Activated gamma-delta T cell treated with Interleukin-2 at 50 U/mL for 16 hours (primary cell): Measurements from ENCODE around the gene CTNNAL1.
A peak's percentile ranks its signal among the peaks of the same experiment; 100 is the strongest.
"Not testable (repeated sequence)": the region's sequence is repeated elsewhere in the genome, so short reads cannot be mapped to it uniquely, and the experiment has no call there.

Experiments used
- DNase-seq: peaks from one replicate; pipeline ENCODE4 v3.0.0-alpha.2; 2020

CTNNAL1 gene

DNA sequence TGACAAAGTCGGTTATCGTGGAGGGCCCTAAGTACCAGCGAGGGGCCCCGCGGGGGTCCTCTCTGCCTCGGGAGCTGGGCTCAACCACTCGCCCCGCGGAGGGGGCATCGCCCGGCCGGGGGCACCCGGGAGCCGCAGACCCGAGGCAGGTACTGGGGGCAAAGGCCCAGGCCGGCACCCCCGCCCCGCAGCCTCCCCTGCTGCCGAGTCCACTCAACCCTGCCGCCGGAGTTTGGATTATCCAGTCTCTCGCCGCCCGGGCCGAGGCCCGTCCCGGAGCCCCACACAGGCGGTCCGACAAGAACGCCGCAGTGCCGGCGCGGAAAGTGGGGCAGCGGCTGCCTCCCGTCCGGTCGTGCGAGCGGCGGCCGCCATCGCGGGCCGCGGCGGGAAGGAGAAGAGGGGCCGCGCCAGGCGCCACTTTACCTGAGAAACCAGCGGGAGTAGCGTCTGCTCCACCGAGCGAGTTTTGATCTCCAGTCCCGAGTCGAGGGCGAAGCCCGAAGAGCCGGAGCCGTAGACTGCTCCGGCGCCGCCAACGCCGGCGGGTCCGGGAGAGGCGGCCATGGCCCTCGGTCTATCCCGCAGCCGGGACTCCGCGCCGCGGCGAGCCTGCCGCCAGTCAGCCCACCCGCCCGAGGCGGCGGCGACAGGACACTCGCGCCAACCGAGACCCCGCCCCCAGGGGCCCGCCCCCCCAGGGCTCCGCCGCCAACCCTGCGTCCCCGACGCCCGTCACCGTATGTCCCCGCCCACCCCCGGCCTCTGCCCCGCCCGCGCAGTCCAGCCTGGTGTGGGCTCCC is at the start of gene CTNNAL1:
CTNNAL1 (minus strand) TSS at position 624 of the 803 bp plus-strand sequence; CDS start at position 567, 57 bp downstream.
- DNase-seq, result peak; percentile 86

- DNase-seq, result no peak
Observed at GRCh38 chr9:109062543-109062942, 49.2 kb upstream of the CTNNAL1 start.

DNA sequence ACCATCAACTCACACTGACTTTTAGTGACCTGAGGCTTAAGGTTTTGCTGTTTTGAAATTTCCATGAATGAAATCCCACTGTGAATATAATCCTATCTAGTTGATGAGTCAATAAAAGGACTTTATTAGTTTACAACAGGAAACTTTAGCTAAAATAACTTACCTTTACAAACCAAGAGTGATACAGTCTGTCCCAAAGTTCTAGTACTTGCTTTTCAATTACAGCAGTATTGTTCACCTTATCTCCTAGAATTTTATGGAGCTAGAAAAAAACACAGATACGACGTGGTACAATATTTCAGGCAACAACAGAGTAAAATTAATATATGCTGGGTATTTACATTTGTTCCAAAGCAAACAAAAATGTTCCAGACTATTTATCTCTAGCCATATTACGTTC is 46.9 kb upstream of the CTNNAL1 start:
- DNase-seq, result no peak

GRCh38 chr9:109053121-109053520 is 39.8 kb upstream of the CTNNAL1 start:
- DNase-seq, result not testable (repeated sequence)

- DNase-seq, result no peak
Observed at GRCh38 chr9:109052416-109052815, 39.1 kb upstream of the CTNNAL1 start.

DNA sequence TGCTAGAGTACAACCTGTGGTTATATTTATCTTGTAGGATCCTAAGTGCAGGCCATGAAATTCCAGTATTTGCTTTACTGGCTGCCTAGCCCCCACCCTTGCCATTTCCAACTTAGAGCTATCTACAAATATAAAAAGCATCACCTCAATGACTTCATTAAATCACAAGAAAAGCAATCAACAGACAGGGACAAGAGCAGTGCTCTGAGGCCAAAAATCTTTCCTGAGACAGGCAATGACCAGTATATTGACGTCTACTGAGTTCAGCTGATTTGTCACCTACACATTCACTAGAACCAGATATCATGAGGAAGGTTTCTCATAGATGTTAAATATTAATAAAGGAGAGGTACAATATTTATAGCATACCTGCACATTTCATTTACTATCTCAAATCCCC is 38.4 kb upstream of the CTNNAL1 start:
- no peak for DNase-seq

- no peak for DNase-seq
Observed at GRCh38 chr9:109050444-109050843, 37.1 kb upstream of the CTNNAL1 start.

DNA sequence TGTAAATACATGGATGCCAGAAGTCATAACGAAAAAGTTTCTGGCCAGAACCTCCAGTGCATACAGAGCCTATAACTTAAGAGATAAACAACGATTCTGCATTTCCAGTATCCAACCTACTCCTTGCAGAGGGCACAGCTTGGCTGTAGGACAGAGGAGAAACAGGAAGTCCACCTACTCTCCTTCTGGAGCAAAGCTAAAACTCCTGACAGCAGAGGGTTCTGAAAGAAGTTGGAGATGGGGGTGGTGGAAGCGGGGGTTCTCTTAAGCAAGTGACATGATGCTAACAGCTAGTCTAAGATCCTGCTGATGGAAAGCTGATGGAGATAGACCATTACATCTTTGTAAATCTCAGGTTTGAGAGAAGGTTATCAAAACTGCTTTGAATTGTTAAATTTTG is 35.5 kb upstream of the CTNNAL1 start:
- DNase-seq, result no peak

DNA sequence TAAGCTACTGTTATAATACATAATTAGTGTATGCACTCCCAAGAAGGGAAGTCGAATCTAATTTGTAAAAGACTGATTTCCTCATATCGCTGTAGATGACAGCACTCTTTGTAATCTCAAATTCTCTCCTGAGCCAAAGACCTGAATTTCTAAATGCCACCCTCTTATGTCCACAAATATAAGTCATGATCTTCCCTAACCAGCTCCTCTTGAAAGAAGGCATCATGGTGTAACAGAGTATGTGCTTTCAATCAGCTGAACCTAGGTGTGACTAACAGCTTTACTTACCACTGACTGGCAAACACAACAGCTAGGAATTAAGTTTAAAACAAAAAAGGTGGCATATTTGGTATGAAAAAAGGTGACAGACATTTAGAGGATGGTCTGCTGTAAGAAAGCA is 34.0 kb upstream of the CTNNAL1 start:
- no peak for DNase-seq

DNA sequence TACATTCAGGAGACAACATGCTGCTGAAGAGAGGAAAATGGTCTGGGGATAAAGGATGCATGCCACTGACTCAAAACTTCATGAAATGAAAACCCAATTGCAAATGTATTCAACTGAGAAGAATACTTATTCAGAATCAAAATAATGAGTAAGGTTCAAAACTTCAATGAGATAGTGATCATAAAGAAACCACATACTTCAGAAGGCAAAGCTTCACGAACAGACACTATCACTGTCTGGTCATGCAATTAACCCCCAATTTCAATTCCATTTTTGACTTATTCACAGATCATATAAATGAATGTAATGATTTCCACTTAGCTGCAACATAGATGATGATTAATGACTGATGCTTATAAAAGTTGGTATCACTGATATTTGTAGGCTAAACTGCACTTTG is 33.0 kb upstream of the CTNNAL1 start:
- DNase-seq, result no peak

DNA sequence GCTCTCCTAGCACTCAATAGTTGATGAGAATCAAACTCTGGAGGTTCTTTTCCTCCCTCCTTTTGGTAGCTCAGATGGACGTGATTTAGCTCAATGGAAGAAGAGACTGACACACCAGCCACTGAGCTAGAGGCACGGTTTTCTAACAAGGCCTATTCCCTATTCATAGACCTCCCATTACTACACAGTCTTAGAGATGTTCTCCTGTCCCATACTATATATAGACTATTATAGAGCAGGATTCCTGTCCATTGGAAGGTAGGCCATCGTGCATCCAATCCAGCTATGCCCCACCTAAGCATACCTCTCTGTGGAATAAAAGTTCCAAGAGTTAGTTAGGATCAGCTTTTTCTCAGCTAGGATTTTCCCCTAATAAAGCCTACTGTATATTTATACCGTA is 30.3 kb upstream of the CTNNAL1 start:
- DNase-seq, result no peak

GRCh38 chr9:109040571-109040970 is 27.3 kb upstream of the CTNNAL1 start:
- DNase-seq, result no peak

DNA sequence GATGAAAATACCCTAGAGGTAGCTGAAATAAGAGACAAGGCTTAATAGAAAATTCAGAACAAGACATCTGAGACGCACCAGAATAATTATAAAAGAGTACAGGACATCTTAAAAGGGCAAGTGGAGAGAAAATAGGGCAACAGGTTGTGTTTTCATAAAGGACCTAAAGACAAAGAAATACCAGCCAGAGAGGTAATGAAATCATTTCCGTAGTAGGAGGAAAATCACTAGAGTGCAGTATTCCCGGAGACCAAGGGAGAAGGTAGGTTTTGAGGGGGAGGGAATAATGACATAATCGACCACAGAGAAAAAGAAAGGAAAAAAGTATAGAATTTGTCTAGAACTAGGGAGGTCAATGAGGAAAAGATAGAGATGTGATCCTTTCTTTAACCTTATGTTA is 26.2 kb upstream of the CTNNAL1 start:
- no peak for DNase-seq

DNA sequence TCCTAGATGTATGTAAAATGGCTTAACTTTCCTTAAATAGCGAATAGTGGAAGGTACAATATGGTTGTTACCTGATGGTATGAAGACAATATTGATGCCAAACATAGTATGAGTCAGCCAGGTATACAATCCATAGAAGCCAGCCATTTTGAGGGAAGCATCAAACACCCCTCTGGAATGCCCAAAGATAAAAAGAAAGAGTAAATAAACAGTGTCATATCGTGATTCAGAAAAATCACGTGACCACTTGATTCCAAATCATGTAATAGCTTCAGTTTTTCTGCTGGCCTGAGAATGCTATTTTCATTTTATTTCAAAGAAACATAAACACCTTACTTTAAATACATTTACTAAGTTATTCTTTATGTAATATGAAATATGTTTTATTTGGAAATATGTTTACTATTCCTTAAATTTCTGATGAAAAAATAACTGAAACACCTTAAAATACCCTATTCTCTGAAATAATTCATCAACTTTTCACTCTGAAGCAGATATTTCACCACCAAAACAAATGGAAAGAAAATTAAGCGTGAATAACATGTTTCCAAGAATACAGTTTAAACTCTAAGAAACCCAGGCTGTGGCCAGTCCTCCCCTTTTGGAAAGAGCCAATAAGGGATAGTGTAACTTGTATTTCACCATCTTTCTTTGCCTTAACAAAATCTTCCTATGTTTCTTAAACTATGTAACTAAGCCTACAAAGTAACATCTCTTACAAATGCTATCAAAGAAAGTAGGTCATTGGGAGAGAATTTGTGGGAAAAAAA is 24.8 kb upstream of the CTNNAL1 start:
- no peak for DNase-seq

- DNase-seq, result no peak
Observed at GRCh38 chr9:109036744-109037680, 23.7 kb upstream of the CTNNAL1 start.

DNA sequence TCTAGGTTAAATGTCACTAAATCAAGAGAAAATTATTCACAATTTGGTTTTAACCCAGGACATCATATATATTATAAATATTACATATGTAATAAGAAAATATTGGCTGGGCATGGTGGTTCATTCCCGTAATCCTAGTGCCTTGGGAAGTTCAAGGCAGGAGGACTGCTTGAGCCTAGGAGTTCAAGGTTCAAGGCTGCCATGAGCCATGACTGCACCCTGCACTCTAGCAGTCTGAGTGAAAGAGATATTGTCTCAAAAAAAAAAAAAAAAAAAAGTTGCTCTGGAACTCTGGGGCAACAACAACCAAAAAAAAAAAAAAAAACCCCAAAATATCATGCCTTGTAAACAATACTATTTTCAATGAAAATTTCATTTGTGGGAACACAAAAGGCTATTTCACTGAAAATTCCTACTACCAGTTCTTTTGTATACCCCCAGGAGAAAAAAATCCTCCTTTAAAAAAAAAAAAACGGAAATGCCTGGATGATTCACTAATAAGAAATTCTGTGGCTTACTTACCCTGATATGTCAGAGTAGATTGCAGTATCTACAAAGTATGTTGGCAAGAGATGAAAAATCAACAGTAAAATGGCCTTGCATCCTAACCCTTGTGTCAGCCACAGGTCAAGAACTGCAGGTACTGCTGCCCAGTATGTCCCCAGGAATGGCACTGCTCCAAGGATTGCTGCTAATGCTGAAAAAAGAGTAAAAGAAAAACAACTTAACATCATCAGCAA is 22.6 kb upstream of the CTNNAL1 start:
- DNase-seq, result no peak

DNA sequence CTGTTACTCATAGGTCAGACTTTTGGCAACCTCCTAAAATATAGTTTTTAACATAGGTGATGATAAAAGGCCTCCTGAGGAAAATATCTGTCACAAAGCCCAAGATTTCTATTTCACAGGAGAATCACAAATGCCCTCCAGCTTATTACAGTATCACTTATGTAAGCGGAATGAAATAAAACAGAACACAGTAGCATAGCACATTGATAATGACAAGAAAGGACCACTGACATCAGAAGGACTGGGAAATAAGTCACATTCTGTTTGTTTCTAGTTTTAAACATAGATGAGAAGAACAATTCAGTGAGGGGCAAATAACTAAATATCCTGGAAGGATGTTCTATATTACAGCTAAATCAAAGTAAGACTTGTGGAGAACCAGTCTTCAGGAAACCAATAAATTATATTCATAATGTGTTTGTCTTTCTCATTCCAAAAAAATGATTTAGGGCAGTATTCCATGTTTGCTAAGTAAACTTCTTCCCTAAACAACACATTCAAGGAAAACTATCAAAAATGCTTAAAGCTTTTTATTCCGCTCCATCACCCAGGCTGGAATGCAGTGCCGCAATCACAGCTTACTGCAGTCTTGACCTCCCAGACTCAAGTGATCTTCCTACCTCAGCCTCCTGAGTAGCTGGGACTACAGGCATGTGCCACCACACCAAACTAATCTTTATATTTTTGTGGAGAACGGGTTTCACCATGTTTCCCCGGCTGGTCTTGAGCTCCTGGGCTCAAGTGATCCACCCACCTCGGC is 20.8 kb upstream of the CTNNAL1 start:
- no peak for DNase-seq

DNA sequence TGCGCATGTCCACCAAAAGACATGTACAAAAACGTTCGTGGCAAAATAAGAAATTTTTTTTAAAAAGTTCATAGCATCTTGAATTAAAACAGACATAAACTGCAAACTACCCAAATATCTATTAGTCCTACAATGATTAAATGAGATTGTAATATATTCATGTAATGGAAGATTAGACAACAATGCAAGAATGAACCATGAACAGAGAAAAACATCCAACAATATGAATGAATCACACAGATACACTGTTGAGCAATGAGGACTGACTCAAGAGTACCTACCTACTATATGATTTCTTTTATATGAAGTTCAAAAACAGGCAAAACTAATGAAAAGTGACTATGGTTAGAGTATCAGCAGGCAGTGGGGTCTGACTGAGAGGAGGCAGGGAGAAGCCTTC is 17.9 kb upstream of the CTNNAL1 start:
- no peak for DNase-seq

- DNase-seq, result no peak
Observed at GRCh38 chr9:109030426-109030825, 17.1 kb upstream of the CTNNAL1 start.

DNA sequence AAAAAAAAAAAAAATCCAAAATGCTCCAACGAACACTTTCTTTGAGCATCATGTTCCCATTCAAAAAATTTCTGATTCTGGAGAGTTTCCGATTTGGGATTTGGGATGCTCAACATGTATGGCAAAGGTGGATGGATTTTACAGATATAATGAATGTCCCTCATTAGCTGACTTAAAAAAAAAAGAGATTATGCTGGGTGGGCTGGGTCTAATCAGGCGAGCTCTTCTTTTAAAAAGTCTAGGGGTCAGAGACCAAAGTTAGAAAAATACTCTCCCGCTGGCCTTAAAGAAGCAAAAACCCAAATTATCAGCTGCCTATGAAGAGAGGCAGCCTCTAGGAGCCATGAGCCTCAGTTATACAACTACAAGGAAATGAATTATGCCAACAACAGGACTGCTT is 15.2 kb upstream of the CTNNAL1 start:
- no peak for DNase-seq

DNA sequence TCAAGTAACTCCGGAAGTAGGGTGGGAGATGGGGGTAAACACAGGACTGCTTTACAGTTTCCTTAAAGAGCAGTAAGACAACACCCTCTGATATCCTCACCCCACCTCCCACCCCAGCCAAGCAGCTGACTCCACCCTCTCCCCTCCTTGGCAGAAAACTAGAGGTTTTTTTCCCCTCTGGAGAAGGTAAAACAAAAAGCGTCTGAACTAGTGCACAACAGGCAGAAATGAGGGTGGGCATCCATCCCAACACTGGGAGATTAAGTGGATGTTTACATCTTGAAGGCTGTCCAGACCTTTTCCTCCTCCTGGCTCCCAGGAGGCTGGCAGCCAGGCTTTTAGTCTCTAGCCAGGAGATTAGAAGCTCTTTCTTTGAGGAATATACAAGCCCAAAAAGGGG is 13.9 kb upstream of the CTNNAL1 start:
- DNase-seq, result no peak

DNA sequence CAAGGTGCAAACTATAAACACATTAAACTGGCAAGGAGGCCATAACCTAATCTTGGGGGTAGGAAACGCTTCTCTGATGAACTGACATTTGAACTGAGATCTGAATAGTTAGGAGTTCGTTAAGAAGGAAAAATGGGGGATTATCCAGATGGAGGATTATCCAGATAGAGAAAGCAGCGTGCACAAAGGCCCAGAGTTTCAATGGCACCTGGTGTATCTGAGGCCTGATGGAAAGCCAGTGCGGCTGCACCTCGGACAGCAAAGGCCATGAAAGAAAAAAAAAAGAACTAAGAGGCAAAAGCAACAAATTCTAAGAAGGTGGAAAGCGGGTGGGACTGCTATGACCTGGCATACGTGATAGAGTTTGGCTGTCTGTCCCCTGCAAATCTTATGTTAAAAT is 13.0 kb upstream of the CTNNAL1 start:
- DNase-seq, result no peak
